ENCODE results near the gene SUPT6H.

The SUPT6H gene

DNA sequence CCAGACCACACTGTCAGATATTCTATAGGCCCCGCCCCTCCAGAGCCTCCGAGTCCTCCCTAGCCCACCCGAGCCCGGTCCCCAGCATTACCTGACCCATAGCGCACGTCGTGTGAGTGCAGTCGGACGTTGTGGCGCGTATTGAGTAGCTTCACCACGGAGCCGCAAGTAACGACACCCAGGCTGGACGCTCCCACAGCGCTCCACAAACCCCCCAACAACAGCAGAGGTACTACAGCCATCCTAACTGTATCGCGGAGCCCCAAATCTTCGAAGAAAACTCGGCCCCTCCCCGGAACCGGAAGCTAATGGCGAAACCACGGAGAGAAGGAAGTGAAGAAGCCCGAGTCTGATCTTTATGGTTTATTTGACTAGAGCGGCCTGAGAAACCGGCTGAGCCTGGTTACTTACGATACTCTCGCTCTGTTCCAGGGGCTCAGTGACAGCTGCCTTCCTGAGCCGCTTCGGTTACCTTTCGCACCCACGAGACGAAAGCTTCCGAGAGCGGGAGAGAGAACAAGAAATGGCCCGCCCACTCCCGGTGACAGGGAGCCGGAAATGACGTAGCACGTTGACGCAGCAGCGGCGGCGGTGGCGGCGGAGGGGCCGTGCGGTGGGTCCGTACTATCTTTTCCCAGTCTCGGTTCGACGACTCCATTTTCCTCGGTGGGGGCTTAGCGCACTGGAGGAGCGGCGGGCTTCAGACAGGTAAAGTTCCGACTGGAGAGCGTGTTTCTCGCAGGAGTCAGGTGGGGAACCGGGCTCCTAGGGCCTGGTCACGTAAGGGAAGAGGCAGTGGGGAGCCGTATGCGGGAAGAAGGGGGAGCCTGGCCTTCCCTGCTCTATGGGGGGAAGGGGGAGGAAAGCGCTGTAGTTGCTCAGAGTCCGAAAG lies at the start of gene SUPT6H, which contains the start of gene SDF2:
TSS of gene SUPT6H (plus strand) at position 571 of the 892 bp plus-strand sequence. CDS start 11,197 bp downstream, outside the sequence.
TSS of gene SDF2 (minus strand) at position 272 of the 892 bp plus-strand sequence. CDS start at position 242, 30 bp downstream.
- DNase-seq = peak; percentile 99

DNA sequence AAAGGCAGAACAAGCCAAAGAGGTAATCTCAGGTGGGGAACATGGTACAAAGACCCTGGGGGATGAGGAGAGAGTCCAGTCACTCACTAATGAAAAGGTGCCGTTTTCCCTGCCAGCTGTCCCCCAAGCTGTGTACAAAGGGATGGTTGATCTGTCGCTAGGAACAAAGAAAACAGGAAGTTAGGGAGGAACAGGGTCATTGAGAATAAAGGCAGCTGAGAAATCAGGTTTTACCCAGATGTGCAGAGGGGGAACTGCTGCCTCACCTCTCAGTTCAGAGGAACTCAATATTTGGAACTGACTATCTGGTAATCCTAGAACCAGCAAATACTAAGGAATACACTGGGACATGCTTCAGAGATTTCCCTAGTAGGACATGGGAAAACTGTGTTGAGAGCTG lies 49.5 kb upstream of the SUPT6H start:
- DNase-seq = no peak

DNA sequence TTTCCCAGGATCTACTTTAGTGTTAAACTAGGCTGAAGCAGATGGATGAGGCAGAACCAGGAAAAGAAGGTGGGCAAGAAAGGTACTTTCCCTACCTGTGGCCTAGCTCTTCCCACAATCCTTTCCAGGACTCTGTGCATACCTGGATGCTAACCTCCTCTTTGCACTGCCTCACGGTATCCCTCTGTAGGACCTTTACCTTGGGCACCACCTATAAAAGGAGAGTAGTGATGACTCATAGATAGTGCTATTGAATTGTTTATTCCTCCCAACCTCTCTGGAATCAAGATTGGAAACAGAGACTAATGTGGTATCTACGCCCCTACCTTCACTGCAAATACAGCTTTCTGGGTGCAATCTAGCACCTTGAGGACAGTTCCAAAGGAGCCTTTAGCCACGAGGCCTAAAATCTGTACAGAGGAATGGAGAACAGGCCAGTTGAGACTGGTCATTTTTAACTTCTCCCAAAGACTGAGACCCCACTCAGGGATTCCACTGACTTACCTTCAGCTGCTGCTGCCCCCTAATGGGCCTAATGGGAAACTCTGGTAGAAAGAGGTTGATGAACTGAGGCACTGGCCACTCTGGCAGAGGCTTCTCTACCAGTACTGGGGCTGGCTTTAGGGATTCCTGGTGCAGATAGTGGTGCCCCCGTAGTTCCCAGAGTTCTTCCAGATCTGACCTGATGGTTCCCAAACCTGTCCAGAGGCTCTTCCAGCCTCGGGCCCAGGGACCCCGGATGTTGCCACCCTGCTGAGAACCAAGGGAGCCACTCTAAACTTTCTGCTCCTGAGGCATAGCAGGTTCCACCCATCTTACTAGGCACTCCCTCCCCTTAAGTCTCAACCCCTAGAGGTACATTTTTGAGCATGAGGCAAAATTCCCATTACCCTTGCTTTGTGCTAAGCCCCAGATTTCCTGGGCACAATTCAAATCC lies 48.8 kb upstream of the SUPT6H start:
- DNase-seq = peak; percentile 48

DNA sequence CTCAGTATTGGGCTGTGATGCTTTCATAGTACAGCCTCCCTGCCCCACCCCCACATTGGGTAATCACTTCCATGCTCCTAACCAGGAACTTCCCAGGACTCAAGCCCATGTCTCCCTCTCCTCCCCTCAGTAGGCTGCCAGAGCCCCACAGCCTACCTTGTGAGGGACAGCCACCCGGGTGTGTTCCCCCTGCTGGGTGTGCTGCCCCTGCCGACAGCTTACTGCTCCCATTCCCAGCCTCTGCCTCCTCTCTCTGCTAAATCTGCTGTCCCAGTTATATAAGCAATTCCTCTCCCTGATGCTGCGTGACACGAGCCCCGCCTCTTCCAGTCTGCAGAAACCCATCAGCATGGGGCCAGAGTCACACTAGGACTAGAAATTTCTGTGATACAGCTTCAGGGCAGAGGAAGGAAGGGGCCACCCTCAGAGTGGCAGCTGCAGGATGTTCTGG lies 48.0 kb upstream of the SUPT6H start, which contains the start of gene RSKR:
TSS of gene RSKR (minus strand) at position 255 of the 451 bp plus-strand sequence. CDS start at position 231, 24 bp downstream.
- no peak for DNase-seq

DNA sequence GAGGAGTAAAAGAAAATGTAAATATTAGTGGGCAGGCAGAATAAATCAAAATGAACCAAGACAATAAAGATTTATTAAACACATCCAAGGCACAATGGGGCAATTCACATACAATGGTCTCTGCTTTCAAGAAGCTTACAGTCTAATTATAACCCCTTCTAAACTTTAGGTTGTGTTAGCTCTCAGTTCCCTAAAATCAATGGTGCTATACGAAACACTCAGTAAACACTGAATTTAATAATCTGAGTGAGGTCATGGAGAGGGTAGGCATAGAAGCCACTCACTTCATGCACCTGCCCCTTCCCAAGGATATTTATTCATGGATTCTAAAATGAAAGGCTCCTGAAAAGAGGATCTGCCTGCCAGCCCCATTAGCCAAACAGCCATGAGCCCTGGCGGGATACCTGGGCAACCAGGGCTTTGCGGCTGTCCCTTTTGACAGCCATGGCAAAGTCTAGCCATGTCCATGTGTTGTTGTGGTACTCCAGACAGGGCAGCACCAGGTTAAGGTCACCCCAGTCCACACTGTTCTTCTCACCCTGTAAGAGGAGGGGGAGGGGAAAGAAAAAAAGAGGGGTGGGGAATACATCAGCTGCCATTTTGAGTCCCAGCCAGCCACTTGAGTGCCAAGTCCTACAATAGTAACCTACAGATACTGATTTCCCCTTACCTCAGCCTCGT lies 46.6 kb upstream of the SUPT6H start:
- no peak for DNase-seq

DNA sequence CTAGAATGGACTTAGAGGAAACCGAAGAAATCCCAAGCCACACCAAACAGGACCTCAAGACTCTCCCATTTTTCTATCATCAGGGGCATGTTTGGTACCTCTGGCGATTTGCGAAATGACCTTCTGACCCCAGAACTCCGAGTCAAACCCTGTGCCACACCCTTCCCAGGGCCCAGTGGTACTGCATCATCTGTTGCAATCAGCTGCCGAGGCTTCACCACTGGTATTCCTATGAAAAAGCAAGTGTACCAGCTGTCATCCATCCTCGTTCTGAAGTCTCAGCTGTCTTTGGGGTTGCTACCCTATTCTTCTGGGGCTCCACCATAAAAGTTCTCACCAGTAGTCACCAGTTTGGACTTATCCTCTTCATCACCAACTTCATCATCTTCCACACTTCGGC lies 45.7 kb upstream of the SUPT6H start:
- no peak for DNase-seq

DNA sequence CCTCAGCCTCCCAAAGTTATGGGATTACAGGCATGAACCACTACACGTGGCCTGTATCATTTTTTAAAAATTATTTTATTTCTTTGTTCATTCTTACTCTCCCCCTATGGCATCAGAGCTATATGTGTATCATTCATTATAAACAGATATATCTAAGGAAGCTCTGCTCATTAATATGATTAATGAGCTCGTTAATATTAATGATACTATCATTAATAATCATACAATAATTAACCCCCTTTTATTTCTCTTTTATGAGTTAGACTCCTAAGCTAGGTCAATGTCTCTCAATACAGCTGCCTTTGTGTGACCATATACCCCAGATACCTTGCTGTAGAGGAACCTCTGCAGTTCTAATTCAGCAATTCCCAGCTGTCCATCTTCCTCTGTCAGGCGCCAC lies 43.5 kb upstream of the SUPT6H start:
- DNase-seq = no peak

DNA sequence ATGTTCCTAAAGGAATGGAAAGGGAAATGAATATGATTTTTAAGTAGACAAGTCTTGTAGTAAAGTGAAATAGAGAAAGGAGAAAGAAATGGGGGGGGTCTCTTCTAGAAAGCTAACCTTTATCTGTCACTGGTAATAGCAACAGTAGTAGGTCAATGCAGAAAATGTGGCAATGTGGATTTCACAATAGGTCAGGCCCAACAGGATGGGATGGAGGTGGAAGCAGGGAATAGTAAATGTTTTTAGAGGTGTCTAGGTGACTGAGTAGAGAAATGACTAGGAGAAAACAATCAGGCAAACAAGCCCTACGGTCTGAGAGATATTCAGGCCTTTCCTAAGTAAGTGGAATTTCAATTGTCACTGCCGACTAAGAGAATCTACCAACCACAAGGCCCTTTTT lies 42.0 kb upstream of the SUPT6H start:
- no peak for DNase-seq

DNA sequence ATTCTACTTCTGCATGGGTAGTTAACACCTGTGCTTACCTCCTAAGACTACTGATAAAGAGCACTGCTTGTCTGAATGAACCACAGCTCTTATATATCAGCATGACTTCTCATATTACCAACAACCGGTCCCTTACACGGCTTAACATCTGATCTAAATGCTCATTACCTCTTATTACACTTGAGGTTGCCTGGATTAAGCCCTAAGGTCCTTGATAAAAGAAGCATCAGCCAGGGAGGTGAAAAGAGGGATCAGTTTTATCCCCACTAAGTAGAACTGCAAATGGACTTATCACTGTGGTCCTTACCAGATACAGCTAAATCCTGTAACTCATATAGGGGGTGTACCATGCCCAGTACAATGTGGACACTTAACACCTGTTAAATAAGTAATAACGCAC lies 39.8 kb upstream of the SUPT6H start:
- DNase-seq = no peak

DNA sequence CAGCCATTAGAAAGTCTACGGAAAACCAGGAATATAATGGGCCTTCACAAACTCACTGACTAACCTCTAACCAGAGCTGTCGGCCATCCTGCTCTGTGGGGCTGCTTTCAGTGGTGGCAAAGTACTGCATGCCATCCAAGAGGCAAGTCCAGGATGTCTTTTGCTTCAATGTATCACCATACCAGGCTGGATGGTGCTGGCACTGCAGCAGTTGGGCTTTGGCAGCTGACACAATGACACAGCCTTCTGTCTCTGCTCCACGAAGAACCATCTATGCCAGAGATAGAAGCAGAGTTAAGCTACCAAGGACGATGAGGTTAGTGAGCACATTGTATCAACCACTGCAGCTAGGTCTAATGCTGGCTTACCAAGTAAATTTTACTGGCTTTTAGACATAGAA lies 38.3 kb upstream of the SUPT6H start:
- no peak for DNase-seq

DNA sequence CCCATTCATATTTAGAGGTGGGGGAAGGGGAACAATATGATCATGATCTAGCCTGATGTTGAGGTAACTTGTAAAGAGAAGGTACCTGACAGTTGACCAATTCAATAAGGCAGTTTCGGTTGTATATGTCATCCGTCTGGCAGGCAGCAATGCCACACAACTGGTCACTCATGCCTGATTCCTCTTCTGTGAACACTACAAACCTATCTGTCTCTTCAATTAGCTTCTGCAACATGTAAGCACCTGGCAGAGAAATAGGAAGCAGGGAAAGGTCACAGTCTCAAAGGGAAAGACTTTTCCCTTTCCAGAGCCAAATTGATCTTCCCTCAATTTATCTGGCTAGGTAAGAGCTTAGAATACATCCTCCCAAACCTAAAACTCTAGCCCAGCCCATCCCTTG lies 37.9 kb upstream of the SUPT6H start:
- no peak for DNase-seq

DNA sequence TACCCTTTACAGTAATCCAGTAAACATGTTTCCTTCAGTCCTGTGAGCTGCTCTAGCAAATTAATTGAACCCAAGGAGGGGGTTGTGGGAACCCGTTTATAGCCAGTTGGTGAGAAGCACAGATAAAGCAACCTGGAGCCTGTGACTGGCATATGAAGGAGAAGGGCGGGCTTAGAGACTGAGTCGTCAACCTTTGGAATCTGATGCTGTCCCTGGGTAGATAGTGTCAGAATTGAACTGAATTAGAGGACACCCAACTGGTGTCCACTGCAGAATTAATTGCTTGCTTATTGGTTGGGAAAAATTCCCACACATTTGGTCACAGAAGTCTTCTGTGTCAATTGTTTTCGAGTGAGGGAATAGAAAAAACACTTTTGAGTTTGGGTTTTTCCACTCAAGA lies 35.2 kb upstream of the SUPT6H start:
- DNase-seq = no peak

DNA sequence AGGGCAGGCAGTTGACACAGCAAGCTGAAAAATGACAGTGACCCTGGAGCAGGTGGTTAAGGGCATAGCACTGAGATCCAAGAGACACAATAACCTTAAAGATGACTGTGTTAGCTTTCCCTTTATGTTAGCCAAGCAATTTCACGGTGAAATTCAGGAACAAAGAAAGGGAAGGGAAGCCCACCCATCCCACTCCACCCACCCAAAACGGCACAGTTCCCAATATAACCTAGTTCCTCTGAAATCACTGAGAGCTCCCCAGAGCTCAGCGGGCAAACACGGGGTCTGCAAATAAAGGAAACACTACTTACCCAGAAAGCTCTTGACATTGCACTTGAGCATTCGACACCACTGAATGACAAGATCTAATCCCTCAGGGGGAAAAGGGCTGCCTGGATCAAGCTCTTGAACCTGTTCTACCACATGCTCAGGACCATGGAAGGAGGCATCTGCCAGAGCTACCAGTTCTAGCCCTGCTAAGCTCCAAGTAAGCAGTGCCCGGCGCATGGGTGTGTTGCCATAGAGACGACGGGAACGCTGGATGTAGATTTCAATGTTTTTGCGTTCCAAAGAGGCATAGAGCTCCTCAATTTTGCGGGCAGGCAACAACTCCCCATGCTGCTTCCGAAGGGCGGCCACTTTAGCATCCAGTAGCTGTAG lies 27.7 kb upstream of the SUPT6H start:
- no peak for DNase-seq

DNA sequence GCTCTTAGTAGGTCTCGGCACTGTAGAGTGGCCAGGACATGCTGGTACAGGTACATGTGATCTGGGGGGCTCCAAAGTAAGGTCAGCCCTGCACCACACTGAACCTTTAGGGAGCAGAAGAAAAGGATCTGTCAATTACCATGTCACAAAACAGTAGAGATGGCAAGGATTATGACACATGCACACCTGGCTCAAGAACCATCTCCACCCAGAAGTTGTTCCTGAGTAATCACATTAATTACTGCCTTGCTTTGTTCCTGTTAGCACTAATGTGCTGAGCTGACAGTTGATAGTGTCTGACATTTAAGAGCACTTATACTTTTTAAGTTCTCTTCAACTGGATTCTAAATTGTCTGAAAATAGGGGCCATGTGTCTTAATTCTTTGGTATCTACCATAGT lies 26.5 kb upstream of the SUPT6H start:
- DNase-seq = no peak

DNA sequence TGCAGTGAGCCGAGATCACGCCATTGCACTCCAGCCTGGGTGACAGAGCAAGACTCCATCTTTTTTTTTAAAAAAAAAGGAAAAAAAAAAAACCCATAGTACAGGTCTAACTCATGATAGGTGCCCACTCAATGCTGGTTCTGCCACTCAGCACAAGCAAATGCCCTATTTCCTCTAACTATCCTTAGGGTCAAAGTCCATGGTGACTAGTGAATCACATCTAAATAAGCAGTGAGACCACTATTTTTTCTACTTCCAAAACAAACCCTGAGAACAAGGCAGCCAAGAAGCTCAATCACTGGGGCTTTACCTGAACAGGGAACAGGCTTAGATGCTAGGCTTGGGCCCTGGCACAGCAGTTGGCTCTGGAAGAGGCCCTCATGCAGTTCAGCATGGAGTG lies 20.4 kb upstream of the SUPT6H start:
- DNase-seq = no peak

DNA sequence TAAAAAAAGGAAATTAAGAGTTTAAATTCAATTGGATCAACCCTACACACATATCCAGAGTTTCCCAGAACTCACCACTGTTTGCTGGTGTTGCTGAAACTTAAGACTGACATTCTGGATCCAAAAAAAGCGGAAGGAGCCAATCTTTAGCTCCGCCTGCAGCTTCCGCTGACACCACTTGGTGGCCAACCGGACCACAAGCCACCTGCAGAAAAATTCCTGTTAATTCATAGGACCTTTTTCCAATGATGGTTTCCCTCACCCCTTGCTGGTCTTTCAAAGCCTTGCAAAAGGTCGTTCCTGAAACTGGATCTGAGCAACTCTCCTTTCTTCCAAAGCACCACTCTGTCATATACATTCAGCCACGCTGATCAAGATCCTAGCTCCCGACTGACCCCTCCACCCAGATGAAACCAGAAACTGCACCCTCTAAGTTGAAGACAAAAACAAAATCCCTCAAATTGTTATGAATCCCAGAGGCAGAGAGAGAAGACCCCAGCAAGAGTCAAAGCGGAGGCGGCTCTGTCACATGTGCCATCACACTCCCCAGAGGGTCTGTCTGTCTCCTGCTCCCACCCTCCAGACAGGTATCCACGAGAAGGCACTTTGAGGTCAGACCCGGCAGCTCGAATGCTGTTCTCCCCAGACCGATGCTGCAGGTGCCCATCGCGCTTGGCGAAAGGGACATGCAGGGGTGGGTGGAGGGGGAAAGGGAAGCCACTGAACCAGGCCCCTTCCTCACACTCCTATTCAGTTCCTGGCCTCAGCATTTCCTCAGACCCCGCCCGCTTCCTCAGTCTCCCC lies 17.8 kb upstream of the SUPT6H start:
- peak; percentile 51 for DNase-seq

DNA sequence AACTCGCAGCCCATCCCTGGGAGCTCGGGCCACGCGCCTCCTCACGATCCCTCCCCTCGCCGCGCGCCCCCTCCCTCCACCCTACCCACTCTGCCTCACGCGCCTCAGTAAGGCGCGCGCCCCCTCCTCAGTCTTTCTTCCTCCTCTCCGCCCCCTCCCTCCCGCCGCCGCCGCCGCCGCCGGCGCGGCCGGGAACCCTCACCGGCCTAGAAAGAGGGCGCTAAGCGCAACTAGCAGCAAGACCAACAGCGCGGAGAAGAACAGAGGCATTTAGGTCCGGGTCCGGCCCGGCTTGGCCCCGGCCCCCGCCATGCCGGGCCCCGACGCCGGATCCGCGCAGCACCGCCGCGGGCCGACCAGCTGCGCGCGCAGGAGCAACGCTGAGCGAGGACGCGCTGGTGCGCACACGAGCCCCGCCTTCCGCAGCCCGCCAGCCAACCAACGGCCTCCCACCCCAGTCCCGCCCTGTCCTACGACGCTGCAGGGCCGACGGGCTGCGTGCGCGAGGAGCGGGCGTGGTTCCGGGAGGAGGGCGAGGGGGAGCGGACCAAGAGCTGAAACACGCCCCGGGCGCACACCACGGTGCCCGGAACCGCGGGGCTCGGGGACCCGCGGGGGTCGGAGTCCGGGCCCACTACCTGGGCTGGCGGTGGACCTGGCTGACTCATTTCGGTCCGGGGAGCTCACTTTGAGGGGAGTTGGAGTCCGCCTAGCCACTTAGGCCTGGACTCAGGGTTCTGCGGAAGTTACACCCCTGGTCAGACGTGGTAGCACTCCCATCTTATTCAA lies 17.0 kb upstream of the SUPT6H start, which contains the start of gene BLTP2:
TSS of gene BLTP2 (minus strand) at position 372 of the 789 bp plus-strand sequence. CDS start at position 270, 102 bp downstream.
- peak; percentile 96 for DNase-seq

DNA sequence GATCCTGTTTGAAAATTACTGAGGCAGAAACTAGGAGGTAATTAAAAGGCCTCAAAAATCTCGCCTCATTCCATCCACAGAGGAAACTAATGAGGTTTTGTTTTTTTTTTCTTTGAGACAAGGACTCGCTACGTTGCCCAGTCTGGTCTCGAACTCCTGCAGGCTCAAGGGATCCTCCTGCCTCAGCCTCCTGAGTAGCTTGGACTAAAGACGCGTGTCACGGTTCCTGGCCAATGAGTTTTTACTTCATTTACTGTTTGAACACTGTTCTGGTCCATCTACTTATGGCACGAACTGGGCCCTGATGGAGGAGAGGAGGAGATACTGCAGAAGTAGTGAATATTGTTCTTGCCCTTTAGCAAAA lies 16.4 kb upstream of the SUPT6H start:
- DNase-seq = peak; percentile 41

DNA sequence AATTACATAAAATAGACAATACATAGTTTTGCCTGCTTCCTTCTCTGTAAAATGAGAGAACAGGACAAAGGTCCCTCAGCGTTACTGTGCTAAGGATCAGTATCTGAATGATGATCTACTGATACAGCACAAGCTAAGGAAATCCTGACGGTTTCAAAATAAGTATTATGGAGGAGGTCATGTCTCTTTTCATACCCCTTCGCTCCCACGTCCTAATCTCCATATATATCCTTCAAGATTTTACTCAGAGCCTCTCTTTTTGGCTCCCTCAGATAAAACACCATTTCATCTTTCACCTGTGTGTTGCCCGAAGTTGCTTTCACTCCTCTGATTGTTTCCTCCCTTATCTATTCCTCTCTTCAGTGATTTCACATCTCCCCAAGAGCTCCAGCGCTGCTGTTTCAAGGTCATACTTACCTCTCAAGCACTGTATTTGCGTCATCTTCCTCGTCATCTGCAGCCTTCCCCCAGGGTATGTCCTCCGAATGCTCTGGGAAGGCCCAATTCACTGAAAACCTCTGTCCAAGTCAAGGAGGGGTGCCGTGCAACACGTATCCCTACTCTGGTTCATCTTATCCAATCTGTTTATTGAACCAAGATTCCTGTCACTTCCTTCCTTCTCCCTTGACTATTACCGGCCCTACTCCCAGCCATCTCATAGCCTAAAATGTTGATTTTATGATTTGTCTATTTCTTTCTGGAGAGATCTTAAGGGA lies 15.8 kb upstream of the SUPT6H start:
- peak; percentile 31 for DNase-seq

DNA sequence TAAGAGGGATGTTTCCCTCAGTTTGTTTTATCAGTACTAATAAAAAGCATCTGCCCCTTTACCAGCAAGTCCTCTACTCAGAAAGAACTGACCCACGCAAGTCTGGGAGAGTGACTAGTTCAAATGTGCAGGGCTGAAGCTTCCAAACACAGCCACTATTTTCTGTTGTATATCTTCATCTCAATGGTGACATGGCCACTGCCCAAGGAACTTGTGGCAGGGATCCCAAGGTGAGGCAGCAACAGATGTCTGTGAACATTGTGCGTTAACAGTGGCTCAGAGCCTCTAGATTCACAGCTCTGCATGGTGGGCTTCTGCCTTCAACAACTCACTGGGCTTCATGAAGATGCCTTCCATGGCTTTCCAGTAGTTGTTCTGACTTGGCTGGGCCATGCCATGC lies 13.3 kb upstream of the SUPT6H start:
- no peak for DNase-seq
